GM12875 (cell line): ENCODE data around the gene LARGE2.

ENCODE experiments used
- H3K4me3 ChIP-seq: one replicate; pipeline ENCODE4 v1.5.1; 2011; ENCODE audit warnings: low read depth, low read length, control low read depth
- TF ChIP-seq, protein P1 (sequence below): IDR thresholded peaks from 2 replicates; pipeline ENCODE4 v1.5.1; 2011; ENCODE audit warnings: low read depth, mild to moderate bottlenecking, control low read depth, inconsistent platforms, low read length, moderate library complexity, borderline replicate concordance; ENCODE audit not compliant: insufficient read depth

Gene LARGE2

DNA sequence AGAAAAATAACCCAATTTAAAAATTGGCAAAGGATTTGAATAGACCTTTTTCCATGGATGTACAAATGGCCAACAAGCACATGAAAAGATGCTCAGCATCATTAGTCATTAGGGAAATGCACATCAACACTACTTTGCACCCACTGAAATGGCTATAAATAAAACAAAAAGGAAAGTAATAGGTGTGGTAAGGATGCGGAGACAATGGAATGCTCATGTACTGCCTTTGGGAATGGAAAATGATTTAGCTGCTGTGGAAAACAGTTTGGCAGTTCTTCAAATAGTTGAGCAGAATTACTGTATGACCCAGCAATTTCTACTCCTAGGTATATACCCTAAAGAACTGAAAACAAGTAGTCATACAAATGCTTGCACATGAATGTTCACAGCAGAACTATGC is 37.4 kb downstream of the LARGE2 start:
- TF ChIP-seq, protein P1, sequence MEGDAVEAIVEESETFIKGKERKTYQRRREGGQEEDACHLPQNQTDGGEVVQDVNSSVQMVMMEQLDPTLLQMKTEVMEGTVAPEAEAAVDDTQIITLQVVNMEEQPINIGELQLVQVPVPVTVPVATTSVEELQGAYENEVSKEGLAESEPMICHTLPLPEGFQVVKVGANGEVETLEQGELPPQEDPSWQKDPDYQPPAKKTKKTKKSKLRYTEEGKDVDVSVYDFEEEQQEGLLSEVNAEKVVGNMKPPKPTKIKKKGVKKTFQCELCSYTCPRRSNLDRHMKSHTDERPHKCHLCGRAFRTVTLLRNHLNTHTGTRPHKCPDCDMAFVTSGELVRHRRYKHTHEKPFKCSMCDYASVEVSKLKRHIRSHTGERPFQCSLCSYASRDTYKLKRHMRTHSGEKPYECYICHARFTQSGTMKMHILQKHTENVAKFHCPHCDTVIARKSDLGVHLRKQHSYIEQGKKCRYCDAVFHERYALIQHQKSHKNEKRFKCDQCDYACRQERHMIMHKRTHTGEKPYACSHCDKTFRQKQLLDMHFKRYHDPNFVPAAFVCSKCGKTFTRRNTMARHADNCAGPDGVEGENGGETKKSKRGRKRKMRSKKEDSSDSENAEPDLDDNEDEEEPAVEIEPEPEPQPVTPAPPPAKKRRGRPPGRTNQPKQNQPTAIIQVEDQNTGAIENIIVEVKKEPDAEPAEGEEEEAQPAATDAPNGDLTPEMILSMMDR, result no peak

DNA sequence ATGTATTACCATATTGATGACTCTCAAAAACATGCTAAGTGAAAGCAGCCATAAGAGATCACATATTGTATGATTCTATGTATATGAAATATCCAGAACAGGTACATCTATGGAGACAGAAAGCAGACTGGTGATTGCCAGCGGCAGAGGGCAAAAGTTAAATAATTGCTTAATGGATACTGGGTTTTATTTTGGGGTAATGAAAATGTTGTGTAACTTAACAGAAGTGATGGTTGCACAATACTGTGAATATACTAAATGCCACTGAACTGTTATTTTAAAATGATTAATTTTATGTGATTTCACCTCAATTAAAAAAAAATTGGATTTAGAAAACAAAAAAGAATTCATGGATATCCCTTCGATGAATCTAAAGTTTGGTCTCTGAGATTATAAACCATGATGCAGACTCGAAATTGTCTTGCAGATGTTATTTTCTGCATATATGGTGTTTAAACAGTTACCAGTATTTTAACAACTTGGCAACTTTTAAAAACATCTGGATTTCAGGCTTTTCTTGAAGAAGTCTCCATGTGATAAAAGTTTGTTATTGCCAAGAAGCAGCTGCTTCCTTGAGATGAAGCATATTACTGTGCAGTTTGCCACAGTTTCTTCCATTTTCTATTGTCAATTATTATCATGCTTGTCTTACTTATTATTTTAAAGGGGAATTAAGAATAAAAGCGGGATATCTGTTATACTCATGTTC is 38.1 kb downstream of the LARGE2 start:
- no peak overlapping the region for H3K4me3 ChIP-seq
- TF ChIP-seq, protein P1, result no peak

More for the DNA sequence above, 37.4 kb downstream of the LARGE2 start:
- H3K4me3 ChIP-seq, result no peak overlapping the region

DNA sequence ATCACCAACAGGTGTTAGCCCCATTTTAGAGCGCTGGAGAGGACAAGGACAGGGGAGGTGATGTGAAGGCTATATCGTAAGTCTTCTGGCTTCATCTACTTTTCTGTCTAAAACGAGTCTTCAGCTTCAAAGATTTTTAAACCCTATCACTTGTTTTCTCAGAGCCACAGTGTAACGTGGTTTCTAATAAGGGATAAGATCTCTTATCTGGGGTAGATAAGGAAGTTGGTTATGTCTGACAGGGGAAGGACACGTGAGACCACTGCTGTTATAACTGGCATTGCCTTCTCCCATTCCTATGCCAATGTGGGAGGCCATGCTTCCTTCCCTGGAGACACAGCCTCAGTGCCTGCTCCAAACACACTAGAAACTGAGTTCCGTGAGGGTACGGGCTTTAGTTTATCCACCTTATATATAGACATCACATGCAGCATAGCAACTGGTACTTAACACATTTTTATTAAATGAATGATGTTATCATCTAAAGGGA is 39.3 kb downstream of the LARGE2 start:
- TF ChIP-seq, protein P1, result no peak
- no peak overlapping the region for H3K4me3 ChIP-seq

DNA sequence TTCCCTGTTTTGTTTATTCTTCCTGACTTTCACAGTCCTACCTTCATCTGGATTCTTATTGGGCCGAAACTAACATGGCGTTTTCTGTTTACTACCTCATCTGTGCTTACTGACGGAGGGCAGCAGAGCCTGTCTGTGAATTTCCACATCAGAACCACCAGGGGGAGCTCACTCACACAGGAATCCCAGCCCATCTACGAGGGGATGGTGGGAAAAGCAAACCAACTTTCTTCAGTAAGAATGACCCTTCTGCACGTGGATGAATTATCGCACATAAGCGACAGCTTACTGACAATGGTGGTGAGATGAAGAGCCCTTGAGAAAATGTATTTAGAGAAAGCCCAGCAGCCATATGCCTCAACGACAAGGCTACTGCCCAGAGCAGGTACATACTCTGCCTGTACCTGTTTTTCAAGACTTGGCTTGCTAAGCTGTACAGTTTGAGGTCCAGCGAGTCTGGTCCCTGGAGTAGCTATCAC is 42.5 kb downstream of the LARGE2 start:
- no peak overlapping the region for H3K4me3 ChIP-seq
- TF ChIP-seq, protein P1, result peak; percentile 87

DNA sequence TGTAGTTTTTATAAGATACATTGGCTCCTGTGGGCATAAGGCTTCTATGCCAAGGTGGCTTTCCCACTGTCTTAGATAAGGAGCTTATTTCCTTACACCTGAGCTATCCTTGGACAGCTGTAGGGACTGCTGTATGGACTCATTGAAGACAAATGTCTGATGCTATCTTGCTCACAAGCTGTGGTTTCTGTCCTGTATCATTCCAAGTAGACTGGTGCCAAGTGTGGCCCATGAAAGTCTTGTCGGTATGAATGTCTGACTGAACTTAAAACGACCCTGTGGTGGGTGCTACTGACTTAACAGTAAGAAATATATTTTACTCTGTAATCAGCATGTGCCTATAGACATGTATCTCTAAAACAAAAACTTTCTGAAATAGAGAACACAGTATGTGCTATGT is 45.0 kb downstream of the LARGE2 start:
- H3K4me3 ChIP-seq, result no peak overlapping the region
- TF ChIP-seq, protein P1, result no peak

DNA sequence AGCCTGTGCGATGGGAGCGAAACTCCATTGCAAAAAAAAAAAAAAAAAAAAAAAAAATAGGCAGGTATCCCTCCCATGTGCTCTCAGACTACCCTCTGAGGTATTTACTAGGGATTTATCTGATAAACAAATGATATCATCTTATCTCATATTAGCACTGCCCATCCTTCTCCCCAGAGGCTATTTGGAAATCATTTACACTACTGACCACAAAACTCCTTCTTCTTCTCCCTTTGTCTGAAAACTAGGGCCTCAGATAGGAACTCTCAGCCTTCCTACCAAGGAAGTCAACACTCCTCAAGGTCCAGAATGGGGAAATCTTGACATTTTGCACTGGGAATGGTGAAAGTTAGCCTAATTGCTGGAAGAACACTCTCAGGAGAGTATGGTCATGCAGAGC is 46.4 kb downstream of the LARGE2 start:
- H3K4me3 ChIP-seq, result no peak overlapping the region
- TF ChIP-seq, protein P1, result no peak

DNA sequence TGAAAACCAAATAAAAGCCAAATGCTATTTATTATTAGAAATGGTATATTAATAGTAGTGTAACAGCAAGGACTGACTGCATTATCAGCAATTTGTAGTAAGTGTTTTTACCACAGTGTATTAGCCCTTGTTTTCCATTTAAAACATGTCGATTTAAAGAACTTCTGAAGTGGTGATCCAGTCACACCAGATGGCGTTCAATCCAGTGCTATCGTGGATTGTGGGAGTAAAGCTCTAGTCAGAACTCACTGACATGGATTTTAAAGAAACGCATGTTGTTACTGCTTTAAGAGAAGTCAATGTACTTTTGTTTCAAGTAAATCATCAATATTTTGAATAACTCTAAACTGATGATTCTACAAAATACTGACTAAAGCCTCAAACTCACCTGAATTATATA is 51.1 kb downstream of the LARGE2 start:
- H3K4me3 ChIP-seq, result no peak overlapping the region
- TF ChIP-seq, protein P1, result no peak
